ENCODE results near the gene PAX5. TPM values are rescaled to one million over a fixed set of nuclear protein-coding genes. Genes with fewer than 3 reads are reported as not detected.
"Not testable (repeated sequence)": the region's sequence is repeated elsewhere in the genome, so short reads cannot be mapped to it uniquely, and the experiment has no call there.

The PAX5 gene
- total RNA-seq, 1 experiment from 2014 or later = not detected

DNA sequence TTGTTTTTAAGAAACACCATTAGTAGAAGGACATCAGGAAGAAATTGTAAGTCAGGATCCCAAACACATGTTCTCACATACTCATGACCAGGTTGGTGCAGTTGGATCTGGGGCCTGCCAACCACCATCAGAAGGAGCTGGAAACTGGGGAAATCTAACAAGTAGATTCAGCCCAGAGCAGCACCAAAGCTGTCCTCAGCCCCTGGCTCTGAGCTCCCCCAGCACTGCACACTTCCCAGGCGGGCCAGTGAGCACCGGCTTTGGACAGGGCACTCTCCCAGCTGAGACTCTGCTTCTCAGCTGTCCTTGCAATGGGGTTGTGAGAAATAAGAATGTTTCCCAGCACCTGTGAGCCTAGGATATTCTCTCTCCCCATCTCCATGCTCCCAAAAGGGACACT, 162.5 kb downstream of the PAX5 start:
- Histone ChIP-seq H3K9me2 (ENCODE audit: insufficient read depth) (no peaks in the 10 kb centered on the region), H3F3A (ENCODE audit: insufficient read depth, low read depth) (no peaks in the 10 kb centered on the region), H3K4me2 (no peak overlapping the region), H3K79me2 (ENCODE audit: low read depth) (no peaks in the 10 kb centered on the region), H3K9me3 (ENCODE audit: insufficient read depth, low read depth) (no peaks in the 10 kb centered on the region), H3K4me3 (no peak overlapping the region), H3K4me1 (replicated peaks; ENCODE audit: insufficient read depth) (no peaks in the 10 kb centered on the region), H3K36me3 (ENCODE audit: low read depth) (no peaks in the 10 kb centered on the region), H2AFZ (no peak overlapping the region), H3K27me3 (ENCODE audit: insufficient read depth, low read depth) (peaks cover 24% of the 10 kb centered on the region), H3K27ac (no peak overlapping the region), H4K20me1 (ENCODE audit: insufficient read depth) (no peaks in the 10 kb centered on the region)
- intact Hi-C loops (cut with micrococcal nuclease; ENCODE audit: unreplicated experiment) = loop anchor here (5.0 kb wide), 1 partner anchor 239 kb away; no protein-coding TSS in a partner anchor
- POLR2A ChIA-PET (ENCODE audit: unreplicated experiment) = no interaction called here
- no peak for TF ChIP-seq EZH2 (IDR thresholded peaks at IDR 0.05; ENCODE audit: low read depth)
- TF ChIP-seq, protein P1, sequence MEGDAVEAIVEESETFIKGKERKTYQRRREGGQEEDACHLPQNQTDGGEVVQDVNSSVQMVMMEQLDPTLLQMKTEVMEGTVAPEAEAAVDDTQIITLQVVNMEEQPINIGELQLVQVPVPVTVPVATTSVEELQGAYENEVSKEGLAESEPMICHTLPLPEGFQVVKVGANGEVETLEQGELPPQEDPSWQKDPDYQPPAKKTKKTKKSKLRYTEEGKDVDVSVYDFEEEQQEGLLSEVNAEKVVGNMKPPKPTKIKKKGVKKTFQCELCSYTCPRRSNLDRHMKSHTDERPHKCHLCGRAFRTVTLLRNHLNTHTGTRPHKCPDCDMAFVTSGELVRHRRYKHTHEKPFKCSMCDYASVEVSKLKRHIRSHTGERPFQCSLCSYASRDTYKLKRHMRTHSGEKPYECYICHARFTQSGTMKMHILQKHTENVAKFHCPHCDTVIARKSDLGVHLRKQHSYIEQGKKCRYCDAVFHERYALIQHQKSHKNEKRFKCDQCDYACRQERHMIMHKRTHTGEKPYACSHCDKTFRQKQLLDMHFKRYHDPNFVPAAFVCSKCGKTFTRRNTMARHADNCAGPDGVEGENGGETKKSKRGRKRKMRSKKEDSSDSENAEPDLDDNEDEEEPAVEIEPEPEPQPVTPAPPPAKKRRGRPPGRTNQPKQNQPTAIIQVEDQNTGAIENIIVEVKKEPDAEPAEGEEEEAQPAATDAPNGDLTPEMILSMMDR (conservative IDR thresholded peaks at IDR 0.05) = no peak
- DNase-seq = no peak
- BruUV-seq (replicated peaks) = no TSS peak
- CTCF ChIA-PET = no interaction called here

DNA sequence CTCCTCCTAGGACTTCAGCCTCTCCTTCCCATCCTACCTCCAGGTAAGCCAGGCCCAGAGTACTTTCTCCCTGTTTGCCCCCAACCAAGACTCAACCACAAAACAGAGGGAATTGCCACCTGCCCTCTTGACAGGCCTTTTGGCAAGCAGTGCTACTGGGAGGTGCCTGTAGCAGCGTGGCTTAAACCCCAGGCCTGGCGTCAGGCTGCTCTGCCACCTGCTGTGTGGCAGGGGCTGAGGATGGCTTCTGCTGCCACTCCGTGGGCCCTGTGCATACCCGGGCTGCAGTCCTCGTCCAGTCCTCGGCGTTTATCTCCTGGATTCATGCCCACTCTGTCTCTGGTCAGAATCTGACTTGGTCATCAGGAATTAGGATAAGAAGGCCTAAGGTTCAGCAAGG, 163.1 kb downstream of the PAX5 start:
- Histone ChIP-seq H2AFZ (no peak overlapping the region), H3K9me2 (ENCODE audit: insufficient read depth) (no peaks in the 10 kb centered on the region), H3K4me1 (replicated peaks; ENCODE audit: insufficient read depth) (no peaks in the 10 kb centered on the region), H3K27me3 (ENCODE audit: insufficient read depth, low read depth) (peaks cover 25% of the 10 kb centered on the region), H3F3A (ENCODE audit: insufficient read depth, low read depth) (no peaks in the 10 kb centered on the region), H3K36me3 (ENCODE audit: low read depth) (no peaks in the 10 kb centered on the region), H3K9me3 (ENCODE audit: insufficient read depth, low read depth) (no peaks in the 10 kb centered on the region), H4K20me1 (ENCODE audit: insufficient read depth) (no peaks in the 10 kb centered on the region), H3K79me2 (ENCODE audit: low read depth) (no peaks in the 10 kb centered on the region), H3K27ac (no peak overlapping the region), H3K4me2 (no peak overlapping the region), H3K4me3 (no peak overlapping the region)
- ChIA-PET CTCF (no interaction called here), POLR2A (ENCODE audit: unreplicated experiment) (no interaction called here)
- no peak for DNase-seq
- intact Hi-C loops (cut with micrococcal nuclease; ENCODE audit: unreplicated experiment) = loop anchor here (5.0 kb wide), 1 partner anchor 239 kb away; no protein-coding TSS in a partner anchor
- BruUV-seq (replicated peaks) = no TSS peak
- TF ChIP-seq, protein P1 (conservative IDR thresholded peaks at IDR 0.05) = no peak
- no peak for TF ChIP-seq EZH2 (IDR thresholded peaks at IDR 0.05; ENCODE audit: low read depth)

DNA sequence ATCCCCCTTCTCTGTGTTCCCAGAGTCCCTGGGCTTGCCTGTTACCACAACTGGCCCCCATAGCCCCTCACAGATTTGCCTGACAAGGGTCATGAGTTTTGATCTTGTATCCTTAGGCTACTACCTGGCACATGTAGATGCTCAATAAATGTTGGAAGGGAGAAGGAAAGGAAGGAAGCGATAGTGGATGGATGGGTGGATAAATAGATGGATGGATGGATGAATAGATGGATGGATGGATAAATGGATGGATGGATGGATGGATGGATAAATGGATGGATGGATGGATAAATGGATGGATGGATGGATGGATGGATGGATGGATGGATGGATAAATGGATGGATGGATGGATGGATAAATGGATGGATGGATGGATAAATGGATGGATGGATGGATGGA, 164.5 kb downstream of the PAX5 start:
- H3K9me2 ChIP-seq (ENCODE audit: insufficient read depth); H2AFZ ChIP-seq; H4K20me1 ChIP-seq (ENCODE audit: insufficient read depth); H3K9me3 ChIP-seq (ENCODE audit: insufficient read depth, low read depth); H3F3A ChIP-seq (ENCODE audit: insufficient read depth, low read depth); H3K4me3 ChIP-seq; BruUV-seq (replicated peaks); H3K36me3 ChIP-seq (ENCODE audit: low read depth); H3K79me2 ChIP-seq (ENCODE audit: low read depth); H3K4me2 ChIP-seq; POLR2A ChIA-PET (ENCODE audit: unreplicated experiment); DNase-seq; H3K4me1 ChIP-seq (replicated peaks; ENCODE audit: insufficient read depth); CTCF ChIA-PET; H3K27ac ChIP-seq: not testable (repeated sequence)
- intact Hi-C loops (cut with micrococcal nuclease; ENCODE audit: unreplicated experiment) = loop anchor here (5.0 kb wide), 1 partner anchor 237 kb away; no protein-coding TSS in a partner anchor
- peaks cover 29% of the 10 kb centered on the region for H3K27me3 ChIP-seq (ENCODE audit: insufficient read depth, low read depth)

DNA sequence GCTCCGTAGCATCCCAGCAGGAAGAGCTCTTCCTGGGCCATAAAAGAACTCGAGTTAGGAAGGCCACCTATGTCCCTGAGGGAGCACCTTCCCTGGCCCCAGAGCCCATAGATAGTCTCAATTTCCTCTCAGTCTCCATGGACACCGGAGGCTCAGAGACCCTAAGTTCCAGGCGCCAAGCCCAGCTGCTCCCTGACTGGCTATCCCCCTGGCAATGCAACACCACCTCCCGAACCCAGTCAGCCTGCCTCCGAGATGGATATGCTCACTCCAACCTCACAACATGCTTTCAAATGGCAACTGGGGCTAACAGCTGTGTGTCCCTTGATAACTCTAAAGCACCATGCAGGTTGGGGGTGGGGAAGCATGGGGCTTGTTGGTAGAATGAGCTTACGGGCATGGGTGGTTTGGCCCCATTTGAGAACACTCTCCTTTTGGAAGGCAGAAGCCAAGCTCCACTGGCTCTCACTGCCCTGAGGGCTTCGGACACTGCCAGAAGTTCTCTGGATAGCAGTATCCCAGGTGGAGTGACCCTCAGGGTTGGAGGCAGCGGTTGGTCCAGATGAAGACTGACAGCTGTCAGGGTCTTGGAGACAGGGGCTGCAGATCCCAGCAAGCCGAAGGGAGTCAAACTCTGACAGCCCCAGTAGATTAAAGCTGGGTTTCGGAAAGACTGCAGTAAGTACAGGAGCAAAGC, 165.3 kb downstream of the PAX5 start:
- no peak overlapping the region for H3K4me2 ChIP-seq
- POLR2A ChIA-PET (ENCODE audit: unreplicated experiment) = no interaction called here
- TF ChIP-seq, protein P1 (conservative IDR thresholded peaks at IDR 0.05) = no peak
- no peak for TF ChIP-seq EZH2 (IDR thresholded peaks at IDR 0.05; ENCODE audit: low read depth)
- no peak overlapping the region for H3K27ac ChIP-seq
- no peaks in the 10 kb centered on the region for H3K9me3 ChIP-seq (ENCODE audit: insufficient read depth, low read depth)
- H3K79me2 ChIP-seq (ENCODE audit: low read depth) = no peaks in the 10 kb centered on the region
- H3K4me1 ChIP-seq (replicated peaks; ENCODE audit: insufficient read depth) = no peaks in the 10 kb centered on the region
- H3F3A ChIP-seq (ENCODE audit: insufficient read depth, low read depth) = no peaks in the 10 kb centered on the region
- no peak for DNase-seq
- H3K9me2 ChIP-seq (ENCODE audit: insufficient read depth) = no peaks in the 10 kb centered on the region
- no TSS peak for BruUV-seq (replicated peaks)
- H2AFZ ChIP-seq = no peak overlapping the region
- CTCF ChIA-PET = no interaction called here
- intact Hi-C loops (cut with micrococcal nuclease; ENCODE audit: unreplicated experiment) = no loop called here
- no peaks in the 10 kb centered on the region for H3K36me3 ChIP-seq (ENCODE audit: low read depth)
- peaks cover 29% of the 10 kb centered on the region for H3K27me3 ChIP-seq (ENCODE audit: insufficient read depth, low read depth)
- H3K4me3 ChIP-seq = no peak overlapping the region
- H4K20me1 ChIP-seq (ENCODE audit: insufficient read depth) = no peaks in the 10 kb centered on the region
